ENCODE measurements around the gene ITGA1.

DNA sequence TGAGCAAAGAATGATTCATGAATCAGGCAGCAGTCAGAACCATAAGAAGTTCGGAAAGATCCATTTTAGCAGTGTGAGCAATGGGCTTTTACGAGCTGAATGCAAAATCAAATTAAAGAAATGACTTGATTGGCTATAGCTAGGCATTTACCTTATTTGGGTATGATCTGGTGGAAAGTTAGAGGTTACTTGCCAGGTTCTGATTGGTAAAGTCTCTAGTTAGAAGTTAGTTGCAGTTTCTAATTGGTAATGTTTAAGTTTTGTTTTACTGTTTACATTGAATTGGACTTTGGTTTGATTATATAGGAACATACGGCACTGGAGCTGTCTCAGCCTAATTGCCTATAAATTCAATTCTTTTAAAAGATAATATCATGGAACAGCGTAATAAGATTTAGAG is 97.9 kb downstream of the ITGA1 start:
- TF ChIP-seq, protein P1, sequence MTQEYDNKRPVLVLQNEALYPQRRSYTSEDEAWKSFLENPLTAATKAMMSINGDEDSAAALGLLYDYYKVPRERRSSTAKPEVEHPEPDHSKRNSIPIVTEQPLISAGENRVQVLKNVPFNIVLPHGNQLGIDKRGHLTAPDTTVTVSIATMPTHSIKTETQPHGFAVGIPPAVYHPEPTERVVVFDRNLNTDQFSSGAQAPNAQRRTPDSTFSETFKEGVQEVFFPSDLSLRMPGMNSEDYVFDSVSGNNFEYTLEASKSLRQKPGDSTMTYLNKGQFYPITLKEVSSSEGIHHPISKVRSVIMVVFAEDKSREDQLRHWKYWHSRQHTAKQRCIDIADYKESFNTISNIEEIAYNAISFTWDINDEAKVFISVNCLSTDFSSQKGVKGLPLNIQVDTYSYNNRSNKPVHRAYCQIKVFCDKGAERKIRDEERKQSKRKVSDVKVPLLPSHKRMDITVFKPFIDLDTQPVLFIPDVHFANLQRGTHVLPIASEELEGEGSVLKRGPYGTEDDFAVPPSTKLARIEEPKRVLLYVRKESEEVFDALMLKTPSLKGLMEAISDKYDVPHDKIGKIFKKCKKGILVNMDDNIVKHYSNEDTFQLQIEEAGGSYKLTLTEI (CRISPR knock-in tag; conservative IDR thresholded peaks at IDR 0.05): no peak
- TF ChIP-seq ZSCAN20 (CRISPR knock-in tag; IDR thresholded peaks at IDR 0.05; ENCODE audit: borderline replicate concordance): no peak
- TF ChIP-seq ZFP36 (IDR thresholded peaks at IDR 0.05; ENCODE audit: borderline replicate concordance, low read depth, low read length, partially characterized antibody): no peak
- TF ChIP-seq SPEN (CRISPR knock-in tag; IDR thresholded peaks at IDR 0.05; ENCODE audit: low read depth): no peak
- no peak for TF ChIP-seq RAD21 (CRISPR knock-in tag; IDR thresholded peaks at IDR 0.05)

Measured in HepG2 (cell line).